Peyer's patch (tissue), 4 donors: ENCODE data around the gene RRM1.

Experiments
- POLR2A ChIP-seq, 2 donors: fragments of 450-650 bp; IDR thresholded peaks; one replicate each; pipeline ENCODE4 v1.5.1; 2017; ENCODE audit warnings: antibody characterized with exemption in 2 of 2, mild to moderate bottlenecking in 2 of 2, moderate library complexity in 2 of 2
- TF ChIP-seq, protein P1 (sequence below), 6 experiments: fragments of 450-650 bp in 4 of 6; fragments of 200-600 bp in 2 of 6; sonication (generic) in 1 of 6; IDR thresholded peaks; one replicate each; pipeline ENCODE4 v1.5.1; 2017 to 2019; ENCODE audit warnings: antibody characterized with exemption in 6 of 6, mild to moderate bottlenecking in 3 of 6, moderate library complexity in 1 of 6

DNA sequence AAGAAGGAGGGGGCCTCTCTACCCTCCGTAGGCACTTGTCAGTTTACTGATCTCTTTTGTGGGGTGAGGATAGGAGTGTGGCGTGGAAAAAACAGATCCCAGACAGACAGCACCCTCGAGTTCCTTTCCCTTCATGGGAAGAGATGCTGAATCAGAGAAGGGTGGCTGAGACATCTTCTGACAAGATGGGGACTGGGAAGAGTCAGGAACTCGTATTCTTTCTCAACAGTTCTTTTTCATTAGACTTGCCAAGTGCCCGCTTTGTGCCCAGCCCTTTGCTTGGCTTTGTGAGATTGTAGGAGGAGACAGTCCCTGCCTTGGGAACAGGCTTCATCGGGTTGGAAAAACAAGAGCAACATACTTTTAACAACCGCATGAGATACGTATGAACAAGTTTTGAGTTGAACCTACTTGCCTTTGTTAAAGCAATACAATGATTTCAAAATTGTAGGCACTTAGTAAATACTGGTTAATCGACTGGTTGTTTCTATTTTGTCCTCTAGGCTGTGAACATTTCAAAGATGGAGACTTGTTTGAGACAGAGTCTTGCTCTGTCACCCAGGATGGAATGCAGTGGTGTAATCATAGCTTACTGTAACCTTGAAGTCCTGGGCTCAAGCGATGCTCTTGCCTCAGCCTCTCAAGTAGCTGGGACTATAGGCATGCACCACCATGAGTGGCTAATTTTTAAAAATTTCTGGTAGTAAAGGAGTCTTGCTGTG, 1.1 kb downstream of the RRM1 start:
- TF ChIP-seq, protein P1, sequence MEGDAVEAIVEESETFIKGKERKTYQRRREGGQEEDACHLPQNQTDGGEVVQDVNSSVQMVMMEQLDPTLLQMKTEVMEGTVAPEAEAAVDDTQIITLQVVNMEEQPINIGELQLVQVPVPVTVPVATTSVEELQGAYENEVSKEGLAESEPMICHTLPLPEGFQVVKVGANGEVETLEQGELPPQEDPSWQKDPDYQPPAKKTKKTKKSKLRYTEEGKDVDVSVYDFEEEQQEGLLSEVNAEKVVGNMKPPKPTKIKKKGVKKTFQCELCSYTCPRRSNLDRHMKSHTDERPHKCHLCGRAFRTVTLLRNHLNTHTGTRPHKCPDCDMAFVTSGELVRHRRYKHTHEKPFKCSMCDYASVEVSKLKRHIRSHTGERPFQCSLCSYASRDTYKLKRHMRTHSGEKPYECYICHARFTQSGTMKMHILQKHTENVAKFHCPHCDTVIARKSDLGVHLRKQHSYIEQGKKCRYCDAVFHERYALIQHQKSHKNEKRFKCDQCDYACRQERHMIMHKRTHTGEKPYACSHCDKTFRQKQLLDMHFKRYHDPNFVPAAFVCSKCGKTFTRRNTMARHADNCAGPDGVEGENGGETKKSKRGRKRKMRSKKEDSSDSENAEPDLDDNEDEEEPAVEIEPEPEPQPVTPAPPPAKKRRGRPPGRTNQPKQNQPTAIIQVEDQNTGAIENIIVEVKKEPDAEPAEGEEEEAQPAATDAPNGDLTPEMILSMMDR (IDR thresholded peaks at IDR 0.05): no peak
- no peak for TF ChIP-seq POLR2A (IDR thresholded peaks at IDR 0.05)
